ENCODE results near the gene USP10. TPM values are rescaled to one million over a fixed set of nuclear protein-coding genes. Genes with fewer than 3 reads are reported as not detected.
"Not testable (repeated sequence)": the region's sequence is repeated elsewhere in the genome, so short reads cannot be mapped to it uniquely, and the experiment has no call there.

The USP10 gene
- total RNA-seq, 1 donor from 2014 or later: 72.2 TPM

- no peak for DNase-seq (ENCODE audit: low spot score)
- no peak for ATAC-seq
- intact Hi-C loops (cut with DNase I): no loop called here
Observed at GRCh38 chr16:84670063-84670462, 29.7 kb upstream of the USP10 start.

- ATAC-seq: peak; percentile 87
- intact Hi-C loops (cut with DNase I): no loop called here
- peak; percentile 90 for DNase-seq (ENCODE audit: low spot score)
Observed at GRCh38 chr16:84672276-84673202, 27.3 kb upstream of the USP10 start.

GRCh38 chr16:84673203-84673535 lies 26.6 kb upstream of the USP10 start:
- ATAC-seq (no peak), DNase-seq (ENCODE audit: low spot score) (no peak)
- intact Hi-C loops (cut with DNase I): no loop called here

- DNase-seq (ENCODE audit: low spot score) (no peak), ATAC-seq (no peak)
- intact Hi-C loops (cut with DNase I): no loop called here
Observed at GRCh38 chr16:84673561-84673960, 26.2 kb upstream of the USP10 start.

- no peak for ATAC-seq
- DNase-seq (ENCODE audit: low spot score): no peak
- intact Hi-C loops (cut with DNase I): loop anchor here (5.0 kb wide), 1 partner anchor 52 kb away; no protein-coding TSS in a partner anchor
Observed at GRCh38 chr16:84675423-84675822, 24.4 kb upstream of the USP10 start.

- no peak for ATAC-seq
- intact Hi-C loops (cut with DNase I): loop anchor here (5.0 kb wide), 1 partner anchor 51 kb away; no protein-coding TSS in a partner anchor
- DNase-seq (ENCODE audit: low spot score): no peak
Observed at GRCh38 chr16:84675884-84676283, 23.9 kb upstream of the USP10 start.

- intact Hi-C loops (cut with DNase I): loop anchor here (5.0 kb wide), 1 partner anchor 50 kb away; no protein-coding TSS in a partner anchor
- DNase-seq (ENCODE audit: low spot score) (no peak), ATAC-seq (no peak)
Observed at GRCh38 chr16:84677017-84677803, 22.6 kb upstream of the USP10 start.

- intact Hi-C loops (cut with DNase I): loop anchor here (5.0 kb wide), 1 partner anchor 49 kb away; no protein-coding TSS in a partner anchor
- ATAC-seq: no peak
- DNase-seq (ENCODE audit: low spot score): no peak
Observed at GRCh38 chr16:84677849-84678248, 22.0 kb upstream of the USP10 start.

GRCh38 chr16:84678541-84678940 lies 21.3 kb upstream of the USP10 start:
- ATAC-seq (no peak), DNase-seq (ENCODE audit: low spot score) (no peak)
- intact Hi-C loops (cut with DNase I): loop anchor here (5.0 kb wide), 1 partner anchor 49 kb away; no protein-coding TSS in a partner anchor

GRCh38 chr16:84680165-84680842 lies 19.5 kb upstream of the USP10 start:
- ATAC-seq (no peak), DNase-seq (ENCODE audit: low spot score) (no peak)
- intact Hi-C loops (cut with DNase I): no loop called here

- intact Hi-C loops (cut with DNase I): no loop called here
- DNase-seq (ENCODE audit: low spot score) (no peak), ATAC-seq (no peak)
Observed at GRCh38 chr16:84680843-84681629, 18.8 kb upstream of the USP10 start.

GRCh38 chr16:84683691-84684591 lies 15.9 kb upstream of the USP10 start:
- ATAC-seq (no peak), DNase-seq (ENCODE audit: low spot score) (no peak)
- intact Hi-C loops (cut with DNase I): no loop called here

GRCh38 chr16:84684592-84684965 lies 15.2 kb upstream of the USP10 start:
- no peak for ATAC-seq
- intact Hi-C loops (cut with DNase I): no loop called here

GRCh38 chr16:84685210-84685609 lies 14.6 kb upstream of the USP10 start:
- intact Hi-C loops (cut with DNase I): no loop called here
- no peak for DNase-seq (ENCODE audit: low spot score)
- ATAC-seq: no peak

More at GRCh38 chr16:84684592-84684965, 15.2 kb upstream of the USP10 start:
- DNase-seq (ENCODE audit: low spot score): no peak

- intact Hi-C loops (cut with DNase I): no loop called here
- DNase-seq (ENCODE audit: low spot score) (no peak), ATAC-seq (no peak)
Observed at GRCh38 chr16:84686707-84687298, 13.0 kb upstream of the USP10 start.

GRCh38 chr16:84687715-84688114 lies 12.1 kb upstream of the USP10 start:
- ATAC-seq (no peak), DNase-seq (ENCODE audit: low spot score) (no peak)
- intact Hi-C loops (cut with DNase I): no loop called here

- intact Hi-C loops (cut with DNase I); DNase-seq (ENCODE audit: low spot score); ATAC-seq: not testable (repeated sequence)
Observed at GRCh38 chr16:84688163-84688562, 11.6 kb upstream of the USP10 start.
